ENCODE results near the gene TSTD2.
"Not testable (repeated sequence)": the region's sequence is repeated elsewhere in the genome, so short reads cannot be mapped to it uniquely, and the experiment has no call there.

Gene TSTD2

DNA sequence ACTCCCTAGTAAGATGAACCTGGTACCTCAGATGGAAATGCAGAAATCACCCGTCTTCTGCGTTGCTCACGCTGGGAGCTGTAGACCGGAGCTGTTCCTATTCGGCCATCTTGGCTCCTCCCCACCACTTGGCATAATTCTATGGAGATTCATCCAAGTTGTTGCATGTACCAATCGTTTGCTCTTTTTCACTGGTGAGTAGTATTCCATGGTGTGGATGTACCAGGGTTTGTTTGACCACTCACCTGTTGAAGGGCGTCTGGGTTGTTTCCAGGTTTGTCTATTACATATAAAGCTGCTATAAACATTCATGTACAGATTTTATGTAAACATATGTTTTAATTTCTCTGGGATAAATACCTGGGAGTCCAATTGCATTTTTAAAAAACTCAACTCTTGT is 46.3 kb downstream of the TSTD2 start:
- not testable (repeated sequence) for DNase-seq (ENCODE audit: low read depth in 2 of 2)

DNA sequence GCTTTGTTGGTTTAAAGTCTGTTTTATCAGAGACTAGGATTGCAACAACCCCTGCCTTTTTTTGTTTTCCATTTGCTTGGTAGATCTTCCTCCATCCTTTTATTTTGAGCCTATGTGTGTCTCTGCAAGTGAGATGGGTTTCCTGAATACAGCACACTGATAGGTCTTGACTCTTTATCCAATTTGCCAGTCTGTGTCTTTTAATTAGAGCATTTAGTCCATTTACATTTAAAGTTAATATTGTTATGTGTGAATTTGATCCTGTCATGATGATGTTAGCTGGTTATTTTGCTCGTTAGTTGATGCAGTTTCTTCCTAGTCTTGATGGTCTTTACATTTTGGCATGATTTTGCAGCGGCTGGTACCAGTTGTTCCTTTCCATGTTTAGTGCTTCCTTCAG is 48.4 kb downstream of the TSTD2 start:
- DNase-seq (ENCODE audit: low read depth in 2 of 2), result not testable (repeated sequence)

GRCh38 chr9:97581590-97581989 is 51.6 kb downstream of the TSTD2 start:
- not testable (repeated sequence) for DNase-seq (ENCODE audit: low read depth in 2 of 2)

DNA sequence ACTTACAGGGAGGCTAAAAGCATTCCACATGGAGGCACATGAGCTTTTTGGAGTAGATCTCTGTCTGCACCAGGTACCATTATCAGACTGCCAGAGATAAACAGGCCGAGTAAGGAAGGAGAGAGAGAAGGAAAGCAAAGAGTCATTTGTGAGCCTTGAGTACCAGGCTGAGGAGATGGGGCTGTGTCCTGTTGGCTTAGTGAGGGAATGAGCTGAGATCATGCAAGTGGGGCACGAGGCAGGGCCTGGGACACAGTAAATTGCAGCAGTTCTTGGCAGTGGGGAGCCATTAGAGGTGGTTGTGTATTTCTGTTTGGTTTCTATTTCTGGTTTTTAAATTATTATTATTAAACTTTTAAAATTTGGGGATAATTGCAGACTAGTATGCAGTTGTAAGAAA is 53.3 kb downstream of the TSTD2 start:
- no peak for DNase-seq (ENCODE audit: low read depth in 2 of 2)

GRCh38 chr9:97578846-97579245 is 54.3 kb downstream of the TSTD2 start:
- DNase-seq (ENCODE audit: low read depth in 2 of 2), result no peak

DNA sequence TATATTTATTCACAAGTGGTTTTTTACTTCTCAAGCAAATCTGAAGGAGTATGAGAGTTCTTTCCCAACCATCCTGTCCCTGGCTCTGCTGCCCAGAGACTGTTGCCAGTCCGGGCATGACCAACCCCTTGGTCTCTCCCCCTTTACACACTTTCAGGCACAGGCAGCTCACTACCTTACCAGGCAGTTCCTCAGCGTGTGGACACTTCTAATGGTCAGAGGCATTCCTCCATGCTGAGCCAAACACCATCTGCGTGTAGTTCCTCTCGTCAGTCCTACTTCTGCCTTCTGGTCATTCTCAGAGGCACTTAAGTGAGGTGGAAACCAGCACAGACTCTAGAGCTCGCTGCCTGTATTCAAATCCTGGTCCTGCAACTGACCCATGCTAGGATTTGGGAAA is 56.1 kb downstream of the TSTD2 start:
- no peak for DNase-seq (ENCODE audit: low read depth in 2 of 2)

DNA sequence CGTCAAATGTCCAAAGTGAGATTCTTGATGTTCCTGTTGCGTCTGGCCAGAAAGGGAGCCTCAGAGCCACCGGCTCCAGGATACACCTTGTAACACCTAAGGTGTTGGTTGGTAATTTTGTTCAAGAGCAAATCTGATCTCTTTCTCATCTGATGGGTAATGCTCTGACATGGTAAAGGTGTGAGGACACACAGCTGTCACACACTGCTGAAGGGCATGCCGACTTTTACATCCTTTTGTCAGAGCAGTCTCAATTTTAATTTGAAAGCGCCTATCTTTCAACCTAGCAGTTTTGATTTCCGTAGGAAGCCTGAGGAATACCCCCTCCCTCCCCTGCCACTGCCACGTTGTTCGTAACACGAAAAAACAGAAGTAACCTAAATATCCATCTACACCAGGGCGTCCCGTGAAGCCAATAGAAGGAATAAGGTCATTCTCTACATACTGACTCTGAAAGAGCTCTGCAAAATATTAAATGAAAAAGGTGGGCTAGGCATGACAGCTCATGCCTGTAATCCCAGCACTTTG is 57.4 kb downstream of the TSTD2 start:
- no peak for DNase-seq (ENCODE audit: low read depth in 2 of 2)

GRCh38 chr9:97574921-97575672 is 58.1 kb downstream of the TSTD2 start:
- peak in 1 of 2 donors; percentile 3 for DNase-seq (ENCODE audit: low read depth in 2 of 2)

DNA sequence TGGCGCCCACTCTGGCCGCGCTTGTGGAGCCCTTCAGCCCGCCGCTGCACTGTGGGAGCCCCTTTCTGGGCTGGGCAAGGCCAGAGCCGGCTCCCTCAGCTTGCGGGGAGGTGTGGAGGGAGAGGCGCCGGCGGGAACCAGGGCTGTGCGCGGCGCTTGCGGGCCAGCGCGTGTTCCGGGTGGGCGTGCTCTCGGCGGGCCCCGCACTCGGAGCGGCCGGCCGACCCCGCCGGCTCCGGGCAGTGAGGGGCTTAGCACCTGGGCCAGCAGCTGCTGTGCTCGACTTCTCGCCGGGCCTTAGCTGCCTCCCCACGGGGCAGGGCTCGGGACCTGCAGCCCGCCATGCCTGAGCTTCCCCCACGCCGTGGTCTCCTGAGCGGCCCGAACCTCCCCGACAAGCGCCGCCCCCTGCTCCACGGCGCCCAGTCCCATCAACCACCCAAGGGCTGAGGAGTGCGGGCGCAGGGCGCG is 59.0 kb downstream of the TSTD2 start:
- not testable (repeated sequence) for DNase-seq (ENCODE audit: low read depth in 2 of 2)

GRCh38 chr9:97573482-97574073 is 59.6 kb downstream of the TSTD2 start:
- no peak for DNase-seq (ENCODE audit: low read depth in 2 of 2)

GRCh38 chr9:97572892-97573365 is 60.2 kb downstream of the TSTD2 start:
- DNase-seq (ENCODE audit: low read depth in 2 of 2), result no peak

DNA sequence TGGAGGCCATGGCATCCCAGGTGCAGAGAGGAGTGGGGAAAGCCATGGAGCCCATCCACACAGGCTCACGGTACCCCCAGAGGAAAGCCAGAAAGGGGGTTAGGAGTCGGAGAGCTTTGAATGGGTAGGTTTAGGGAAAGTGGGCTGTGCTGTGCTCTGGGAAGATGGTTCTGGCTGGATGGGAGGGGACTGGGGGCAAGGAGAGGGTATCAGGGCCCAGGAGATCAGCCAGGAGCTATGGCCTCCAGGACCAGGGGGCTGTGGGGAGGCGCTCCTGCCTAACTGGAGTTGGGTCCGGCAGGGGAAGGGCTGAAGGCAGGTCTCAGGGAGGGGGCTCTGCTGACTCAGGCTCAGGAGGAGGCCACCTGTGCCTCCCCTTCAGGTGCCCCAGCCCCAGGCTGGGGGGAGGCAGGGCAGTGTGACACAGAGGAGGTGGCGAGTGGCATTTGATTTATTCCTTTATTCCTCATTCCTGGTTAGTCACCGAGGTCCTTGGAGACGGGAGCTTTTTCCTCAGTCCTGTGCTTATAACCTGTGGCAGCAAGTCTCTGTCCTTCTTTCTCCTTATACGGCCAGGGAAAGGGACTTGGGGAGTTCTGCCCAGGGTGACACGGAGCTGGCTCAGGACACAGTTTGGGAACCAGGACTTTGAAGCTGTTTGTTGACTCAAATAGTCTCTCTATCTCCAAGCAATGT is 60.8 kb downstream of the TSTD2 start:
- DNase-seq (ENCODE audit: low read depth in 2 of 2), result no peak

DNA sequence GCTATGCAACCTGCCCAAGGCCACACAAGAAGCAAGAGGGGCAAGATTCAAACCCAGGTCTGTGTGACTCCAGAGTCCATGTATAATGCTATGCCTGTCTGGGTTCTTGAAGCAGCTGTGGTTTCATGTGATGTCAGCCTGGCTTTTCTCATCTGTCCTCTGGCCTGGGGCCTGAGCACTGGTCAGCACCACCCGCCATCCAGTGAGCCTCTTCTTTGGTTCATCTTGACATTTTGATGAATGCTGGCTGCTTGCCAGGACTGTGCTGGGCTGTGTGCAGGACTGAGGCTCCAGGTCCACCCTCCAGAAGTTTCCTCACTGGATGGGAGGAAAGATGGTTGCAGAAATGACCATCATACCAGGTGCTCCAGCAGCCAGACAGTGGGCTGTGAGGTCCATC is 61.5 kb downstream of the TSTD2 start:
- DNase-seq (ENCODE audit: low read depth in 2 of 2), result no peak

- DNase-seq (ENCODE audit: low read depth in 2 of 2), result no peak
Observed at GRCh38 chr9:97570899-97571298, 62.3 kb downstream of the TSTD2 start.

DNA sequence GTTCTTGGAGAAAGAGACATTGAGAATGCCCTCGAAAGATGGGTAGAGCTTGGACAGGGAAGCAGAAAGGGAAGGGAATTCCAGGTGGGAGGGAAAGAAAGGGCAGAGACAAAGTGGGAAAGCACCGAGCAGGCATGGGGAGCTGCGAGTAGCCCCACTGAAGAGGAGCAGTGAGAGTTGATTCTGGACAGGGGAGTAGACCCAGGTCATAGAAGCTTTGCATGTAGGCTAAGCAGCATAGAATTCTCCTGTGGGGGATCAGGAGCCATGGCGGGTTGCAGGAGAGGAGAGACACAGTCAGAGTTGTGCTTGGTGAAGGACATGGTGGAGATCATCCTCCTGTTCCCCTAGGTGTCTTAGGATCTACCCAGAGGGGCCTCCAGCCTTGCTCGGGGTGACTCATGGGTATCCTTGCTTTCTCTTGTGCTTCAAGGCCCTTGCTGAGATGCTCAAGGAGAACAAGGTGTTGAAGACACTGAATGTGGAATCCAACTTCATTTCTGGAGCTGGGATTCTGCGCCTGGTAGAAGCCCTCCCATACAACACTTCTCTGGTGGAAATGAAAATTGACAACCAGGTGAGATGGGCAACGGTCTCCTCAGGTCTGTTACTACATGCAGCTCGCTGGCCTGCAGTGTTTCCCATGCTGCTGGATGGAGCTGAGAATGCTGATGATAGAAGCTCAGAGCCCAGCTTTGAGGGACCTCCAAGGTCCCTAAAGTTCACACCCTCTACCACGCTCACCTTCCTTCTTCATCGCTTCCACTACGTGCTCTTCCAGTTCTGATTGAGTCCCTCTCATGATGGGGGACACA is 64.5 kb downstream of the TSTD2 start:
- no peak for DNase-seq (ENCODE audit: low read depth in 2 of 2)

GRCh38 chr9:97567894-97568202 is 65.3 kb downstream of the TSTD2 start:
- no peak for DNase-seq (ENCODE audit: low read depth in 2 of 2)

- no peak for DNase-seq (ENCODE audit: low read depth in 2 of 2)
Observed at GRCh38 chr9:97567182-97567893, 65.8 kb downstream of the TSTD2 start.

DNA sequence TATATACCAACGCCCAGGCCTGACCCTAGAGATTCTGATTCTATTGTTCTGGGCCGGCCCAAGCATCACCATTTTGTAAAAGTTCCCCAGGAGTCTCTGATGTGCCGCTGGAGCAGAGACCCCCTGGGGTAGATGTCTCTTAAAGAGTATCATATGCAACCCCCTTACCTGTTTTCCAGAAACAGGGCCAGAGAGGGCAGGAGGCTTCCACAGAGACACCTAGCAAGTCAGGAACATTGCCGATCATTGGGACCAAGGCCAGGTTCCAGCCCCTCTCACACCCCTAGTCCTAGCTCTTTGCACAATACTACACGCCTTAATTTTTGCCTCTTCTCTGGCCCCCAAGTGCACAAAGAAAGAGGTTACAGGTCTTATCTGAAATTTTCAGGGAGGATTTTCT is 67.9 kb downstream of the TSTD2 start:
- no peak for DNase-seq (ENCODE audit: low read depth in 2 of 2)

- DNase-seq (ENCODE audit: low read depth in 2 of 2), result no peak
Observed at GRCh38 chr9:97564291-97565175, 68.6 kb downstream of the TSTD2 start.

DNA sequence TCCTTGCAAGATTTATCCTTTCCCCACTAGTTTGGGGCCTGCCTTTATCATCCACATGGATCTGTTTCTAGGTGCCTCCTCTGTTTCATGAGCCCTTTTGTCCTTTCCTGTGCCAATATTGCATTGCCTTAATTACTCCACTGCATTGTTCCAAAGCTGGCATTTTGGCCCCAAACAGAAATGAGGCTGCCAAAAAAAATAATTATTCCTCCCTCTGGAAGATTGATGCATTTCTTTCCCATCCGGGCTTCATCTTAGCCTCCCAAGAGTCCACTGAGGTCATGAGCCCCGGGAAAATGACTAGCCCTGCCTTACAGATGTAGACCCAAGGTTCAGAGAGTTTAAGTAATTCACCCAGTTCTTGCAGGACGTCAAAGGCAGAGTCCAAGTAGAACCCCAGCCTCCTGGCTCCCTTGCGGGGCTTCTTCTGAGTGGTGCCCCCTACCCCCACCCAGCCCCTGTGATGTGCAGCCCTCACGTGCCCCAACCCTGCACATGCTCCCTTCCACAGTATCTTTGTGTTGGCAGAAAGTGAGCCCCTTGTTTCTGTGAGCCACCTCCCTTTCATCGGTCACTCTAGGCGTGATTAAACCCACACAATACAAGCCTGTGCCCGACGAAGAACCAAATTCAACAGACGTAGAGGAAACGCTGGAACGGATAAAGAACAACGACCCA is 69.6 kb downstream of the TSTD2 start:
- DNase-seq (ENCODE audit: low read depth in 2 of 2), result no peak

All from stimulated activated CD8-positive, alpha-beta memory T cell treated with anti-CD3 and anti-CD28 coated beads, Interleukin-7, amount 100 ng/mL, for 1 hour (primary cell).